HCT116 (cell line): ENCODE results near the gene ATL2. TPM values are rescaled to one million over a fixed set of nuclear protein-coding genes. Genes with fewer than 3 reads are reported as not detected.

Experiments
- ATAC-seq: fragments of 200-7000 bp; cut with Tn5 transposase; 2 replicates; pipeline ENCODE4 v1.9.1; 2020; ENCODE audit warnings: mild to moderate bottlenecking, moderate library complexity
- BruUV-seq: library from RNA; stranded (reverse); fragments of 400-500 nt; replicated peaks from 2 replicates; lab custom pipeline; 2021; lab: Mats Ljungman, UMichigan
- CTCF ChIA-PET: fragments of 300-600 bp; sonication (Branson Sonifier 250); formaldehyde crosslinking; loops from one replicate; lab custom pipeline; 2021; ENCODE audit warnings: antibody characterized with exemption; lab: Charles Lee
- POLR2A ChIA-PET: fragments of 300-600, 350-600 bp; sonication (Branson Sonifier 250); formaldehyde crosslinking; loops from one replicate; lab custom pipeline; 2021; ENCODE audit warnings: antibody characterized with exemption; lab: Charles Lee
- RAD21 ChIA-PET, 2 experiments: fragments of 300-600 bp; sonication (Branson Sonifier 250); formaldehyde crosslinking; loops; one replicate each; lab custom pipeline; 2023; ENCODE audit warnings: low total read pairs in 2 of 2; ENCODE audit not compliant: uncharacterized antibody in 2 of 2, unreplicated experiment in 2 of 2, low non-redundant PET in 1 of 2; lab: Charles Lee
- DNase-seq: peaks from one replicate; pipeline ENCODE4 v3.0.0-alpha.2; 2010; ENCODE audit warnings: low read depth, low spot score
- H2AFZ ChIP-seq: fragments of 200-600 bp; shearing (Covaris generic), sonication (generic); 2 replicates; pipeline ENCODE4 v1.6.1; 2017; ENCODE audit warnings: low read depth, mixed run types, mixed read lengths, antibody characterized with exemption, low read length; ENCODE audit not compliant: poor library complexity, severe bottlenecking
- H3K27ac ChIP-seq: 2 replicates; pipeline ENCODE4 v1.5.1; 2012; ENCODE audit warnings: low read depth, low read length
- H3K27me3 ChIP-seq: fragments of 200-600 bp; sonication (generic); 2 replicates; pipeline ENCODE4 v1.6.1; 2016; ENCODE audit warnings: mixed run types, low read length, mixed read lengths; ENCODE audit not compliant: insufficient read depth
- H3K36me3 ChIP-seq, 2 experiments: fragments of 200-500 bp in 1 of 2; fragments of 200-600 bp in 1 of 2; sonication (Bioruptor generic) in 1 of 2; sonication (generic) in 1 of 2; 2 replicates each; pipeline versions ENCODE4 v1.5.1 to v1.6.1; 2014 to 2016; ENCODE audit warnings: low read length in 2 of 2, inconsistent platforms in 1 of 2, mixed read lengths in 1 of 2, mixed run types in 1 of 2; ENCODE audit not compliant: insufficient read depth in 2 of 2, control insufficient read depth in 1 of 2
- H3K4me1 ChIP-seq, 2 experiments: fragments of 200-600 bp in 1 of 2; sonication (generic) in 1 of 2; 2 replicates each; pipeline versions ENCODE4 v1.5.1 to v1.6.1; 2012 to 2017; ENCODE audit warnings: low read length in 2 of 2, inconsistent platforms in 1 of 2, mild to moderate bottlenecking in 1 of 2, mixed read lengths in 1 of 2, mixed run types in 1 of 2, moderate library complexity in 1 of 2; ENCODE audit not compliant: insufficient read depth in 2 of 2, control insufficient read depth in 1 of 2
- H3K4me2 ChIP-seq: fragments of 200-600 bp; sonication (generic); 2 replicates; pipeline ENCODE4 v1.6.1; 2017; ENCODE audit warnings: mixed run types, low read length, mixed read lengths
- H3K4me3 ChIP-seq, 2 experiments: fragments of 200-600 bp in 1 of 2; sonication (generic) in 1 of 2; replicated peaks in 1 of 2; 2 replicates each; pipeline ENCODE4 v1.5.1; 2011 to 2016; ENCODE audit warnings: low read length in 2 of 2, control low read depth in 1 of 2, low read depth in 1 of 2, mild to moderate bottlenecking in 1 of 2, mixed read lengths in 1 of 2, mixed run types in 1 of 2
- H3K79me2 ChIP-seq: fragments of 200-600 bp; sonication (generic); 2 replicates; pipeline ENCODE4 v1.6.1; 2017; ENCODE audit warnings: mild to moderate bottlenecking, mixed run types, low read length, moderate library complexity, mixed read lengths; ENCODE audit not compliant: insufficient read depth
- H3K9ac ChIP-seq: fragments of 200-600 bp; sonication (generic); 2 replicates; pipeline ENCODE4 v1.6.1; 2016; ENCODE audit warnings: low read length, mixed read lengths
- H3K9me2 ChIP-seq: fragments of 200-600 bp; sonication (generic), shearing (Covaris generic); 2 replicates; pipeline ENCODE4 v1.6.1; 2017; ENCODE audit warnings: mixed run types, mild to moderate bottlenecking, moderate library complexity; ENCODE audit not compliant: insufficient read depth
- H3K9me3 ChIP-seq, 2 experiments: fragments of 200-500 bp in 1 of 2; fragments of 200-600 bp in 1 of 2; sonication (Bioruptor generic) in 1 of 2; sonication (generic) in 1 of 2; 2 replicates each; pipeline ENCODE4 v1.6.1; 2014 to 2017; ENCODE audit warnings: low read length in 2 of 2, mixed read lengths in 2 of 2, inconsistent platforms in 1 of 2, low read depth in 1 of 2, mild to moderate bottlenecking in 1 of 2, mixed run types in 1 of 2, moderate library complexity in 1 of 2; ENCODE audit not compliant: control insufficient read depth in 1 of 2, insufficient read depth in 1 of 2
- H4K20me1 ChIP-seq: fragments of 200-600 bp; sonication (generic), shearing (Covaris generic); 2 replicates; pipeline ENCODE4 v1.6.1; 2017; ENCODE audit warnings: mixed run types, mild to moderate bottlenecking, moderate library complexity; ENCODE audit not compliant: insufficient read depth
- ATF3 ChIP-seq: IDR thresholded peaks from 2 replicates; pipeline ENCODE4 v1.6.1; 2012
- CBX3 ChIP-seq: IDR thresholded peaks from 2 replicates; pipeline ENCODE4 v1.6.1; 2012; ENCODE audit warnings: low read depth
- EZH2phosphoT487 ChIP-seq: fragments of 200-600 bp; IDR thresholded peaks from 2 replicates; pipeline ENCODE4 v1.6.1; 2018; ENCODE audit warnings: antibody characterized with exemption, borderline replicate concordance
- JUND ChIP-seq: IDR thresholded peaks from 2 replicates; pipeline ENCODE4 v1.6.1; 2012
- POLR2A ChIP-seq: IDR thresholded peaks from 2 replicates; pipeline ENCODE4 v1.7.0; 2011; ENCODE audit warnings: borderline replicate concordance; ENCODE audit not compliant: insufficient read depth, insufficient read length; ENCODE audit errors: extremely low read depth
- TCF7L2 ChIP-seq: IDR thresholded peaks from 2 replicates; pipeline ENCODE4 v1.7.0; 2011; ENCODE audit warnings: borderline replicate concordance, inconsistent platforms; ENCODE audit not compliant: insufficient read depth, insufficient read length; ENCODE audit errors: extremely low read depth
- ZNF274 ChIP-seq: fragments of 200-500 bp; sonication (Bioruptor generic); IDR thresholded peaks from 2 replicates; pipeline ENCODE4 v1.6.1; 2014; ENCODE audit warnings: mild to moderate bottlenecking, low read depth, low read length, inconsistent platforms
- intact Hi-C: fragments of 100-400 bp; cut with micrococcal nuclease; formaldehyde crosslinking; loops from 2 replicates; pipeline ENCODE4 v1.10.0; 2022
- total RNA-seq: library from RNA; stranded (reverse); gene quantifications from one replicate; pipeline ENCODE4 v1.2.1, GENCODE V29; 2021; ENCODE audit not compliant: unreplicated experiment
- TF ChIP-seq, protein P1 (sequence below): IDR thresholded peaks from 2 replicates; pipeline ENCODE4 v1.6.1; 2011; ENCODE audit warnings: mild to moderate bottlenecking, low read length, moderate library complexity; ENCODE audit not compliant: insufficient replicate concordance; ENCODE audit errors: extremely low read depth

Gene ATL2
- total RNA-seq, 1 experiment from 2014 or later = 80.7 TPM

DNA sequence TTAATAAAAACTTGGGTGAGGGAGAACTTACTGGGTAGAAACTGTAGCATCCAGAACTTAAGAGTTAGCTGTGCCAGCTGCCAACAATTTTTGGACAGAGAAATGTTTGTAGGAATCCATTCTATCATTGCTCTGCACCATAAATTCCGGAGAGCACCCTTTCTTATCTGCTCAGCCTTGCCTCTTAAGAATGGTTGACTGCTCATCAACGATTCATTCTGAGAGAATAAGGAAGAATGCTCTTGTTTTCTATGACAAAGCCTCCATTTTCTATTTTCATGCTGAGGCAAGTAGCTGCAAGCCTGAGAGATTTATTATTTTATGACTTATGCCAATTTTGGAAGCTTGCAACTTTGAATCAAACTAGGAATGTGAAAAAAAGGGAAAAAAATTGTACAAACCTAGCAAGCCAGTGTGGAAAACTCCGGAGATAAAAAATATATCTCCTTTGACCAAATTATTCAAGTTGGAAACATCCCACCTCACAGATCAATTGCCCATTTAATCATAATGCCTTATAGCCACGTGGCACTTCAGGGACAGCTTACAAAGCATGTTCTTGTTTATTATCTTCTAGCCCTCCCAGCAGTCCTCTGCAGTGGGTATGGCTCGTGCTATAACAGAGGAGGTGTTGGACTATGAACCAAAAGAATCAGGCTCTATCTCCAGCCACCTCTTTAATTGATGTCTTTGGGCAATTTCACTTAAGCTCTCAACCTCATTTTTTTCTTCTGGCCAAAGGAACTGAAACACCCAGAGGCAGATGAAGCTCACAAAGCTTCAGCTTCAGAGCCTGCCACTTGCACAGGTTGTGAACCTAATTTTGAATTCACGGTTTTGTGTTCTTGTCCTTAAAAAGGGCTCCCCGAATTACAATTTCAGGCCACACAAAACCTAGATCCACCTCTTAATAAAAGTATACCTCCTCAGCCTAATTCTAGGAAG, 40.9 kb upstream of the ATL2 start:
- no peaks in the 10 kb centered on the region for H3K9me2 ChIP-seq
- ATAC-seq (no peak), DNase-seq (no peak)
- TF ChIP-seq EZH2phosphoT487 (no peak), CBX3 (no peak), ZNF274 (no peak), JUND (no peak), ATF3 (no peak), TCF7L2 (no peak), POLR2A (no peak)
- TF ChIP-seq, protein P1, sequence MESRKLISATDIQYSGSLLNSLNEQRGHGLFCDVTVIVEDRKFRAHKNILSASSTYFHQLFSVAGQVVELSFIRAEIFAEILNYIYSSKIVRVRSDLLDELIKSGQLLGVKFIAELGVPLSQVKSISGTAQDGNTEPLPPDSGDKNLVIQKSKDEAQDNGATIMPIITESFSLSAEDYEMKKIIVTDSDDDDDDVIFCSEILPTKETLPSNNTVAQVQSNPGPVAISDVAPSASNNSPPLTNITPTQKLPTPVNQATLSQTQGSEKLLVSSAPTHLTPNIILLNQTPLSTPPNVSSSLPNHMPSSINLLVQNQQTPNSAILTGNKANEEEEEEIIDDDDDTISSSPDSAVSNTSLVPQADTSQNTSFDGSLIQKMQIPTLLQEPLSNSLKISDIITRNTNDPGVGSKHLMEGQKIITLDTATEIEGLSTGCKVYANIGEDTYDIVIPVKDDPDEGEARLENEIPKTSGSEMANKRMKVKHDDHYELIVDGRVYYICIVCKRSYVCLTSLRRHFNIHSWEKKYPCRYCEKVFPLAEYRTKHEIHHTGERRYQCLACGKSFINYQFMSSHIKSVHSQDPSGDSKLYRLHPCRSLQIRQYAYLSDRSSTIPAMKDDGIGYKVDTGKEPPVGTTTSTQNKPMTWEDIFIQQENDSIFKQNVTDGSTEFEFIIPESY = no peak
- H3K27ac ChIP-seq = no peak overlapping the region
- H3K4me3 ChIP-seq = no peak overlapping the region
- H4K20me1 ChIP-seq = no peaks in the 10 kb centered on the region
- H3K27me3 ChIP-seq = peaks cover 11% of the 10 kb centered on the region; the same call in 1 of the 2 replicates
- no peaks in the 10 kb centered on the region for H3K36me3 ChIP-seq
- RAD21 ChIA-PET = interaction anchor here in 1 of 2 experiments (0.6 kb wide), 1 partner anchor 53 kb away, joined by 3 read pairs; no protein-coding TSS in a partner anchor
- no peak overlapping the region for H3K4me2 ChIP-seq
- BruUV-seq = no TSS peak
- intact Hi-C loops = no loop called here
- POLR2A ChIA-PET = no interaction called here
- no peak overlapping the region for H3K9ac ChIP-seq
- peaks cover 0 to under 1% of the 10 kb centered on the region in 2 experiments; a peak in 1 of 4 replicates for H3K9me3 ChIP-seq
- CTCF ChIA-PET = no interaction called here
- H3K4me1 ChIP-seq = peaks cover 0 to 8% of the 10 kb centered on the region in 2 experiments; a peak in 2 of 4 replicates
- no peaks in the 10 kb centered on the region for H3K79me2 ChIP-seq
- H2AFZ ChIP-seq = no peak overlapping the region
